HG03039 (cell line): Measurements from ENCODE around the gene PRKG1.

Source experiments
- ATAC-seq: cut with Tn5 transposase; IDR thresholded peaks from one replicate; pipeline ENCODE4 v1.9.1; 2021; ENCODE audit warnings: mild to moderate bottlenecking, moderate library complexity; ENCODE audit not compliant: unreplicated experiment

The PRKG1 gene

DNA sequence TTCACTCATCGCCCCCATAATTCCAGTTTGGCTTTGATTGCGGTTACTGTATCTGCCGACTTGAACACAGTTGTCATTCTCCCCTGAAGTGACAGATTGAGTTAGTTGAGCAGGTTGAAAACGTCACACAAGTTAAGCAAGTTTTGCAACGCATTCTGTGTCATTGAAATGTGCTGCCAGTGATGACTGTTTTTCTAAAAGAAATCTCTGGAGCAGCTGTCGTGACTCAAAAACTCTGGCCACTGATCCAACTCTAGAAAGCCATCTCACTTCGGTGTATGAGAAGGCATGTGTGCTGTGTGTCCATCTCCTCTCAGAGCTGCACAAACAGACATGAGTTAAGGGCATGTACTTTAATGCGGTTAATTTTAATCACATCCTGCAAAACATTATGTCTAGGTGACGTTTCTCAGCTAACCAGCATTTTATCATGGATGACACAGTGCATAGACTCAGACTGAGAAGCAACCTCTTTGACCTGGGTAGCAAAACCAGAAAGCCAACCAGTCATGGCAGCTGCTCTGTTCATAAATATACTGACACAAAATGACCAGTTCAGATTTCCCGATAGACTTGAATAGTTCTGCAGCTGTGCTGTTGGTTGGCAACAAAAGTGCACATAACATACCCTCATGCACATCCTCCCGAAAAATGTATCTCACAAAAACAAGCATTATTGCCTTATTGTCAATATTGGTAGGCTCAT, 555.8 kb downstream of the PRKG1 start:
- ATAC-seq, result no peak

DNA sequence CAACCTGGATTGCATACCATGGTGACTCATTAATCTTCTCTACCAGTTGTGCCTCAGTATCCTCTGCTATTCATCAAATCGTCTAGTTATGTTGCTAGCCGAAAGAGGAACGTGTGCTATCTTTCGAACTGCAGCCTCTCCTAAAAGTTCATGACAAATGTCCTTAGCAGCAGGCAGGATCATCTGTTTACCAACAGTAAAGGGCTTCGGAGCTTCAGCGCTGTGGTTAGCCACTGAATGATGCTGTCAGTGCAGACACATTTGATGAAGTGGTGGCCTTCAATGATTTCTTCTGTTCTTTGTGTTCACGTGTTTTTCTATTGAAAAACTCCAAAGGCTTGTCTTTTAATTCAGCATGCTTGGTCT, 556.3 kb downstream of the PRKG1 start:
- no peak for ATAC-seq

DNA sequence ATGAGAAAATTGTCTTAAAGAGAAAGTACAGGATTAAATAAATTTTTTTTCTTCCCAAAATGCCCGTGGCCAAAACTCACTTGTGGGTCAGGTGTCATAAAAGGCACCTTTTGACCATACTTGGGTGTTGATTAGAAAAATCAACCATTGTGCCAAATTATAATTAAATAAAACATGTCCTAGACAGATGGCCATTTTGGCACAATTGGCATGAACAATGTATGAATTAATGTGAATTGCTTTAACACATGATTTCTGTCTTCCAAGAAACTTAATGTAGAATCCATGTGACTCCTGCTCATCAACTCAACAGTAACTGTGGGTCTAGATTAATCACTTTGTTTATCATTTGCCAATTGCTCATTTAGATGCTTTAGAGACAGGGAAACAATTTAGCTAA, 561.1 kb downstream of the PRKG1 start:
- no peak for ATAC-seq

DNA sequence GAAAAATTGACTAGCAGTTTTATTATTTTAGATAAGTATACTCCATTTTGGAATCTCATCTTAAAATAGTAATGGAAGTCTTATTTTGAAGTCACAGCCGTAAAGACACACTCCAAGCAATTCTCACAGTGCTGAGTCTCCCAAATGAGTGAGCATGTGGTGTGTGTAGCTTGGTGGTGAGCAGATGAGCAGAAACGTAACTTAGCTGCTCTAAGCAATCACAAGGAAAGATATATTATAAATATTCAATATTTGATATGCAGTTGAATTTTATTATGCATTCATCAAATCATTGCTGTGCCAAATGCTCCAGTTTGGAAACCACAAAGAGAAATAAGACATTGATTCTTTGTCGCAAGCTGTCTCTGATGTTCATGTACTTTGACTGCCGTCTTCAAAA, 563.9 kb downstream of the PRKG1 start:
- ATAC-seq, result no peak

DNA sequence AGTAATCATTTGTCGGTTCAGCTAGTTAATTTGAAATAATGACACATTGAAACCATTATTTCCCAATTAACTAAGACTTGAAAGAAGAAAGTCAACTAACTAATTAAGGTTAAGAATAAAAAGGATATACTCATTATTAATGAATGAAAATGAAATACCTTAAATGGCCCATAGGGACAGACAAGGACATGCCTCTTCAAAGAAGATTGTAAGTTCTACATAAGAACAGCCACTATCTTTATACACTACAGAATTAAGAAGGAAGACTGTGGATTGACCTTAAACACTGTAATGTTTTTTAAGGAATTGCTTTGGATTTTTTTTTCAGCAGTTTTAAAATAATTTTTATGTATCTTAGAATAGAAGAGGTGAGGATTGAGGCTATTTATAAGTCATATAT, 564.5 kb downstream of the PRKG1 start:
- no peak for ATAC-seq

DNA sequence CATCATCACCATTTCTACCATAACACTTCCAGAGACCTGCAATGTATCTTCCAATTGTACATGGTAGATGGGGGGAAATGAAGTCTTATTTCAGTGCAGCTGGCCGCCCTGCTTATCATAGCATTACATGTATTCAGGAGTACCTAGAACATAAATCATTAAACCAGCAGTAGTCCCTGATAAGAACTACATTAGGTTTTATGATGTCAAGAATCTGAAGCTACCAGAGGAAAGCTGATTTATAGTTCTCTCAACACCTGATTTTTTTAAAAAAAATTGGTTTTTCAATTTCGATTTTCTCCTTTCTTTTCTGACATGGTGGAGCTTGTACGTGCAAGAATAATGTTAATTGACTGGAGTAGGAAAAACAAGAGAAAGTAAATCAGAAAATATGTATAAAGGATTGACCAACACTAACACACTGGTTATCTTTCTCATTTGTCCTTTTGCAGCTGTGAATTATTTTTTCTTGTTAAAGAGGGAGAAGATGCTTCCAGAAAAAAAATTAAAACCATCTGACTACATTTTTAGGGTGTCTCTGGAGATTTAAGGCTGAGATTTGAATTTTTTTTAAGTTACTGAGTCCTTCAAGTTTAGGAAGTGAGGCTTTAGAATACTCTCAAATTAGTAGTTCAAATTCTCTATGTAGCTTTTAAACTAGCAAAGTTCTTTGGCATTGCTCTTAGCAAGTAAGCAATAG, 566.0 kb downstream of the PRKG1 start:
- no peak for ATAC-seq

DNA sequence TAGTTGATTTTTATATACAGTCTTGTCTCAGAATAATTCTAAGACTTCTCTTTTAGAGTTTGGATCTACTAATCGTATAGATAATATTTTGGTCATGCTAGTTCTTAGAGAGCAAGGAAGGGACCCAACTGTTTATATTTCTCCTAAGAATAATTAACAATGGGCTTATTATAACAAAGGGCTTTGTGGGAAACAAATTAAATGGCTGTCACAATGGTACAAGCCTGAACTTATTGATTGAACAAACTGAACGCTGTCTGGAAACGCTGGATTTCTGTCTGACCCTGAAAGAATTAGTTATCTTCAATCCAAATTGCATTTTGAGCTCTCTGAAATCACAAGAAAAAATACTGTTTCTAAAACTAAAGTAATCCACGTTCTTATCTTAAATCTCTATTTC, 568.3 kb downstream of the PRKG1 start:
- no peak for ATAC-seq

DNA sequence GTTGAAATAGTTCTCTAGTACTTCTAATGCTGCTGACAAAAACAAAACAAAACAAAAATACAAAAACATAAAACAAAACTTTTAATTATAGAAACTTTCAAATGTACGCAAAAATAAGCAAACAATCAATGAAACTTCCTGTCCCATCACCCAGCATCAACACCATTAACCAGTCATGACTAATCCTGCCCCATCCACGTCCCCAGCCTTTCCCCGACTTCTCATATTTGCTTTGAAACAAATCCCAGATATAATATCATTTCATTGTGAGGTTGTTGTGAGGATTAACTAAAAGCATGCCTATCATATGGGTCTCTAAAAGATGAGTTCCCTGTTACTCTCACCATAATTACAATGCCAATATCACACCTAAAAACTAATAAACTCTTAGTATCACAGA, 569.4 kb downstream of the PRKG1 start:
- no peak for ATAC-seq

DNA sequence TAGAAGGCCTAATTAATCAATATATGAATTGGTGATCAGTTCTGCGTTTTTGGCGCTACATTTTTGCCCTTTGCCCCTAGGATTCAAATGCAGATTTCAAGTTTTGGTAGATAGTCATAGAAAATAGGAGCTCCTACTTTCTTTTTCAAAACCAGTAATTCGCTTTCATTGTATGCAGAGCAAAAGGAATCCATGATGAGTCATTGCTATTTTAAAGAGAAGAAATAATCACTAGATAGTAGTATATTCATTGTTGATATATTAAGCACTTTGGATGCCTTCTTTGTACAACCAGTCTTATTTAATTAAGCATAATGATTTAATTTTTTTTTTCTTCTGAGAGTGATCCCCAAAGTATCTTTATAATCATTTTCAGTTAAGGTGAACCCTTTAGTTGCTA, 574.8 kb downstream of the PRKG1 start:
- ATAC-seq, result no peak

DNA sequence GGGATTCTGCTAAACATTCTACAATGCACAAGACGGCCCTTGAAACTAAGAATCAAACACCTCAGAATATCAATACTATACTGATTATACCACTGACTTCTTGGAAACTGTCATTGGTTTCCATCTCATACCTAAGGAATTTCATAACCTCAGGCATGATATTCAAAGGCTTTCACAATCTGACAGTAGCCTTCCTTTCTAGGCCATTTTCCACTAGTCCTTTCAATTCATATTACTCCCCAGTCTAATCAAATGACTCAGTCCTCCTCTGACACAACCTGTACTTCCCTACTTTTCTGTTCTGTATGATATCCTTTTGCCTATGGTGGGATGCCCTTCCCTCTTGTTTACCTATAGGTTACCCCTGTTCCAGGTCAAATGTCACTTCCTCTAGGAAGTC, 576.8 kb downstream of the PRKG1 start:
- no peak for ATAC-seq

DNA sequence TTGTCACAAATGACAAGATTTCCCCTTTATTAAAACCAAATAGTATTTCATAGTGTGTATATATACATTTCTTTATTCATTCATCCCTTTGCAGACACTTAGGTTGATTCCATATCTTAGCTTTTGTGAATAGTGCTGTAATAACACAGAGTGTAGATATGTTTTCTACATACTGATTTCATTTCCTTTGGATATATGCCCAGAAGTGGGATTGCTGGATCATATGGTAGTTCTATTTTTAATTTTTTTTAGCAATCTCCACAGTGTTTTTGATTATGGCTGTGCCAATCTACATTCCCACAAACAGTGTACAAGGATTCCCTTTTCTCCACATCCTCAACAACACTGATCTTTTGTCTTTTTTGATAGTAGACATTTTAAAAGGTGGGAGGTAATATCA, 578.7 kb downstream of the PRKG1 start:
- ATAC-seq, result no peak

DNA sequence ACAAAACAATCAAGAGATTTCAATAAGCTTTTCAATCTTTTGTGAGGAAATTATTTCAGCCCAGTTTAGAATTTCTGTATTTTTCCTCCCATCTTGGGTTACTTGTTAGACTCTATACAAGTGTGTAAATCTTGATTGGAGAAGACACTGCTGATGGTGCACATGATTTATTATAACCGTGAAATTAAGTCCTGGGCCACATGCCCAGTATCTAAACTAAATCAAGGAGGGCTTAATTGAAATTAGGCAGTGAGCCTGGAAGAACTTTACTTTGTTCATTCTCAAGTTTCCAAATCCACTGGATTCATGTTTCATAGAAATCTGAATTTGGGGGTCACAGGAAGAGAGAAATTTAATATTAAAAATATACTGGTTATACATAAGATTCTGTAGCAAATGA, 580.6 kb downstream of the PRKG1 start:
- no peak for ATAC-seq

DNA sequence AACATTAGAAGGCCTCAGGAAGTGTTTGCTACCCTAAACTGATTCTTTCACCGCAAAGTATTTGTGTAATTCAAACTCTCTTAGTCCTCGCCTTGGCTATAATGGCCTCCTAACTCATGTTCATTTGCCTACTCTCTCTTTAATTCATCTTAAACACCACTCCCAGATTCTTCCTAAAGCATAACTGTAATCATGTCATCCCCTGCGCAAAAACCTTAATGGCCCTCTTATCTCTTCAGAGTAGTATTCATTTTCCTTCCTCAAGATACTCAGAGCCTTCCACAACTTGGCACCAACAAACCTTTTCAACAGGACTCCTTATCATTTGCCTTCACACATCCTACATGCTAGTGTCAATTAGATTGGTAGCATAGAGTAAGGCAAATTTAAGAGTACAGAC, 582.2 kb downstream of the PRKG1 start:
- ATAC-seq, result no peak

DNA sequence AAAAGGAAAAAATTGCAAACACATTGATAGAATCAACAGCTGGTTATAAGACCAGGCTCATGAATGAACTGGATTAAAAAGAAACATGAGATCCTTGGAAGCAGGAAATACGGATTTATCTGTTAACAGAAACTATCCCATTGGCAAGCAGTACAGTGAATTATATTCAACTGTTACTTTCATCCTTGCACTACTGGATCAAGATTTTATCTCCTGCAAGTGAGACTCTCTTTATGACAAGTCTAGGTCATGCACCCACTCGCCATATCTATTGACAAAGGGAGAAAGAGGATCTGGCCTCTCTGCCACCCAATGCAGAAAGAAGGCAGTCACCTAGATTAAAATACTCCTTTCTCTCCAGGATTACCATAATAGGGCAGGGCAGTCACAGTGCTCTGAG, 583.7 kb downstream of the PRKG1 start:
- ATAC-seq, result no peak

DNA sequence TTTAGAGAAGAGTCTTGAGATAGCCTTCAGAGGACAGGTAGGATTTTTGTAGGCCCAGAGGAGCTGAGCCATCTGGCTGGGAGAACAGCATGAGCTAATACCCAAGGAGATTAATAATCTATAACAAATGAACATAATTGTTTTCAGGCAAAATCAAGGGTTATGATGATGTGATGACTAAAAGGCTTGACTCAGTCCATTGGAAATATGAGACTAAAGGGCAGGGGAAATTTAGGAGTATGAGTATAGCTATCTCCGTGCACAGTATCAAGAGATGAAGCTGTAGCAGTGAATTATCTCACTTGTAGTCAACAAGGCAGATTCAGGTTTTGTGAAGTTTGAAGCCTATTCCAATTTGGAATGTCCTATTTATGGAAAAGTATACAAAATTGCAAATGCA, 585.1 kb downstream of the PRKG1 start:
- ATAC-seq, result no peak

DNA sequence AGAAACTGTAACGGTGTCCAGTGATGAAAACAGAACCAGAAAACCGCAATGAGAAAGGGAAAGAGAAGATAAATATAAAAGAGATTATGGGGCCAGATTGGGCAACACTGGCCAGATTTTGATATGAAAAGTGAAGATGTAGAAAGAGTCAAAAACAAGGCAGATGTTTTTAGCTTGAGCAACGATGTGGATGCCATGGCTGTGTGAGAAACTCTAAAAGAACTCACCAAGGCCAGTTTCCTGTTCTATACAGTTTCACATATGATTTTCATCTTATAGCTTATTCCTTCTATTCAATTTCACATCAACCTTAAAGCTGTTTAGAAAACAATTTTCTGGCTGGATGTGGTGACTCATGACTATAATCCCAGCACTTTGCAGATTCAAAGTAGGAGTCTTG, 588.8 kb downstream of the PRKG1 start:
- ATAC-seq, result no peak

DNA sequence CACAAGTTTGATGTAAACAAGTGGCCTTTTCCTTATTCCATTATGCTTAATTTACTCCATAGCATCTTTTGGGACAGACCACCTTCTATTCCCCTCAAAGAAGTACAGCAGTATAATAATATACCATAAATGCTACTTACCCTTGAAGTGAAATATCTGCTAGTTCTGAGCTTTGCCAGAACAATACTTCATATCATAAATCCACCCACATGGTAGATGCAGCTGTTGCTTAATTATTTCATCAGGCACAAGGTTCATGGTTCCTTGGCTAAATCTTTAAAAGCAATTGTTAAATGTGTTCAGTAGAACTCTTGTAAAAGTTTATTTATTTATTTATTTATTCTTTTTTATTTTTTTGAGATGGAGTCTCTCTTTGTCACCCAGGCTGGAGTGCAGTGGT, 592.2 kb downstream of the PRKG1 start:
- no peak for ATAC-seq

DNA sequence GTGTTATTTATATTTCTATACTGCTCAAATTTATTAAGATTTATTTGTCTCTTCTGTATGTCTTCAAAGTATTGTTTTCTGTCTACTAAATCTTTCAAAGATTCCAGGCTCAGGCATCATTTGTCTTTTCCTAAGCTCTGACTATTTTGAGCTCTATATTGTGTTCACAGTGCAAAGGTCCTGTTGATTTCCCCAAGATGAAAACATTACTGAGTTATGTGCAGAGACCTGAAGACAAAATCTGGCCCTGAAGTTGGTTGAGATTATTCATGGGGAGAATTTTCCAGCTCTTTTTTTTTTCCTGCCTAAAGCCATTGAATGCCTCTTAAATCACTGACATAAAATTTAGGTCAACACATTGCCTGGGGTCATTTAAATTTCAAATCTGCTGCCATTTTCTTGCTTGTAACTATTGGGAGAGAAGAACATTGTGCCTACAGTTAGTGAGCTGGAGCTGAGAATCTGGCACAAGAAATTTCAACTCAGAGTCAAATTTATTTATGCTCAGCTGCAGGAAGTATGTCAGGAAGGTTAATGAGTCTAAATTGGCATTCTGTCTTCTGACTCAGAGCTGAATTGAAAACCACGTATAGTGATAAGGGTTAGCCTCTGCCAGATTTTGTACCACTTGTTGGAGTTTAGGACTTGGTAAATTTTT, 593.5 kb downstream of the PRKG1 start:
- ATAC-seq, result no peak

DNA sequence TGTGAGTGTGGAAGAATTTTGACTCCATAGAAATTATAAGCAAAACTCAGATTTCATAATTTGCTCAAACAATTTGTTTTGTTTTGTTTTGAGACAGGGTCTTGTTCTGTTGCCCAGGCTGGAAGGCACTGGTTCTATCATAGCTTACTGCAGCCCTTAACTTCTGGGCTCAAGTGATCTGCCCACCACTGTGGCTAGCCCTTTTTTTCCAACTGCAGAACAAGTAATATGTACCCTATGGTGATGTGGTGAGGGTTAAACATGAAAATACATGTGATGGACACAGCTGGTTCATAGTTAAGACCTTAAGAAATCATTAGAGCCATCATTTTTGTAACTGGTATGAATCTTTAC, 594.0 kb downstream of the PRKG1 start:
- ATAC-seq, result no peak

DNA sequence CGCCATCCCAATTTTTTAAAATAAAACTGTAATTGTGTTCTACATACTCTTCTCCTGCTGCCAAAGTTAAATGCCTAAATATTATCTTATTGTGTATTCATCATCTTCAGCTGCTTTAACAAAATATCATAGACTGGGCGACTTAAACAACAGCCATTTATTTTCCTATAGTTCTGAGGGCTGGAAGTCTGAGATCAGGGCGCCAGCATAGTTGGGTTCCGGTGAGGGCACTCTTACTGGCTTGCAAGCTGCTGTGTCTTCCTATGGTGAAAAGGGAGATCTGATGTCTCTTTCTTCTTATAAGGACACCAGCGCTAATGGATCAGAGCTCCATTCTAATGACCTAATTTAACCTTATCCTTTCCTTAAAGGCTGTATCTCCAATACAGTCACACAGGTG, 594.8 kb downstream of the PRKG1 start:
- ATAC-seq, result no peak

DNA sequence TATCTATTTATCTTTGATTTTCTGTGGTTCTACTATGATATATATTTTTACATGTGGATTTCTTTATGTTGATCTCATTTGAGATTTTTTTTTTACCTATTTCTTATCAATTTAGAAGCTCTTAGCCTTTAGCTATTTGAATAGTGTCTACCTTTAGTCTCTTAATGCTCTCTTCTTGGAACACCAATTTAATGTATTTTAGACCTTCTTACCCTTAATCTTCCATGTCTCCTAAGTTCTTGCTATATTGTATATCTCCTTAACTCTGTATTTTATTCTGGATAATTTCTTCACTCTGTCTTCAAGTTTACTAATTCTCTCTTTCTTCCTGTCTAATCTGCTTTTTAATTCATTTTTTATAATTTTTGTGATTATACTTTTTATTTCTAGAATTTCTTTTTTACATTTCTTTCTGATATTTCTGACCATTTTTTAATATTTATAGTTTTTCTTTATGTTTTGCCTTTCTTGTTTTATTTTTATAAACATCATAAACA, 597.8 kb downstream of the PRKG1 start:
- no peak for ATAC-seq

DNA sequence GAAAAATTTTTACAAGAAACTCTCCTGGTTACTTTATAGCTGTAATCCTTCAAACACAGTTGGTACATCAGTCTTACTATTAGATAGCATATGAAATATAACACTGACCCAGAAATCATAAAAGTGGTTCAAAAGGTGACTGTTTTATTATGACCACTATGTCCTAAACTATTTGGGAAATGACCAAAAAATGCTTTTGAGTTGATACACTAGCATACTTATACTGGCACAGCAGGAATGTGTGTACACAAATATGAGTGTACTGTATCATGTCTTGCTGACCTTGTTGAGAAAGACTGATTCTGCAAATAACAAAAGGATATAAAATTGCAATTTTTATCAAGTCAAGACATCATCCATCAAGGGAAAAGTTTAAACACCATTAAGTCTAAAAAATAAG, 600.8 kb downstream of the PRKG1 start:
- ATAC-seq, result no peak
